Measurements from ENCODE around the gene YTHDC1.

The YTHDC1 gene

DNA sequence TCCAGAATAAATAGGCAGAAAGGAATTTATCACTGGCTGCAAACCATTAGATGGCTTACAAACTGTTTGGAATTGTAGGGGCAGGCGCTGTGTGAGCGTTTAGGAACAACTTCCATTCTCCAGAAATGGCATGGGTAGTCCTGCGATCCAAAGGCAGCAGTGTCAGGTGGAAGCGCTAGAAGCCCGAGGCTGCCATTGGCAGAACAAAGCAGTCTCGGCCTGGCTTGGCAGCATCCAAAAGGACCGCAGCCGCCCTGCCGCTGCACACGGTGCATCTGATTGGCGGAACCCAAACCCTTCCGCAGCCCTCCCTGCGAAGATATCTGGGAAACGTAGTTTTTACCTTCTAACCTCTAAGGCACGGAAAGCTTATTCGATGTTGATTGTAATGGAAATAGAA lies 23.6 kb upstream of the YTHDC1 start:
- peak overlapping the region; percentile 49 for H3K27ac ChIP-seq (ENCODE audit: low read depth, low read length)
- no peaks in the 10 kb centered on the region for H3K36me3 ChIP-seq (ENCODE audit: insufficient read depth, low read length)
- no peak overlapping the region for H3K9ac ChIP-seq (ENCODE audit: low read length)
- H3K4me1 ChIP-seq (ENCODE audit: insufficient read depth, low read length), result no peaks in the 10 kb centered on the region
- peak overlapping the region; percentile 6 to 50 for H3K4me3 ChIP-seq (ENCODE audit: low read depth in 1 of 2, low read length in 2 of 2)
- no peaks in the 10 kb centered on the region for H3K9me3 ChIP-seq (ENCODE audit: low read length)
- peaks cover 5 to 8% of the 10 kb centered on the region in 2 donors for H3K27me3 ChIP-seq (ENCODE audit: control insufficient read depth in 1 of 2, insufficient read depth in 2 of 2, low read length in 2 of 2)

DNA sequence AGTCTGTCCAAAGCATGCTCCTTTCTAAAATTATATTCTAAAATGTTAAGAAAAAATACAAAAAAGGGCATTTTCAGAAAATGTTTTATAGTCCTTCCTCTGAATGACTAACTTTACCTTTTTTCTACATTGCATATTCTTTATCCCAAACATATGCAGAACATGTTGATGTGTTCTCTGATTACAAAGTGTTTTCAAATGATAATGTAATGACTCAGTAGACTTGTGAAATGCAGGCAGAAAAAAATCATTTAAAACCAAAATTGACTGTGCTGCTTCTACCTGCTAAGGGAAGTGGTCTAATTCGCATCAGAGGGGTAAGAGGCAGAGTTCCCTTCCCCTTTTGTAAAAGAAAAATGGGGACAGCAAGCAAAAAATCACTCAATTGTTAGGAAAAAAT lies 22.7 kb upstream of the YTHDC1 start:
- Histone ChIP-seq H3K4me1 (ENCODE audit: insufficient read depth, low read length) (no peaks in the 10 kb centered on the region), H3K36me3 (ENCODE audit: insufficient read depth, low read length) (no peaks in the 10 kb centered on the region), H3K27me3 (ENCODE audit: control insufficient read depth in 1 of 2, insufficient read depth in 2 of 2, low read length in 2 of 2) (peaks cover 5 to 8% of the 10 kb centered on the region in 2 donors), H3K9ac (ENCODE audit: low read length) (no peak overlapping the region), H3K9me3 (ENCODE audit: low read length) (no peaks in the 10 kb centered on the region), H3K4me3 (ENCODE audit: low read depth in 1 of 2, low read length in 2 of 2) (no peak overlapping the region), H3K27ac (ENCODE audit: low read depth, low read length) (no peak overlapping the region)

DNA sequence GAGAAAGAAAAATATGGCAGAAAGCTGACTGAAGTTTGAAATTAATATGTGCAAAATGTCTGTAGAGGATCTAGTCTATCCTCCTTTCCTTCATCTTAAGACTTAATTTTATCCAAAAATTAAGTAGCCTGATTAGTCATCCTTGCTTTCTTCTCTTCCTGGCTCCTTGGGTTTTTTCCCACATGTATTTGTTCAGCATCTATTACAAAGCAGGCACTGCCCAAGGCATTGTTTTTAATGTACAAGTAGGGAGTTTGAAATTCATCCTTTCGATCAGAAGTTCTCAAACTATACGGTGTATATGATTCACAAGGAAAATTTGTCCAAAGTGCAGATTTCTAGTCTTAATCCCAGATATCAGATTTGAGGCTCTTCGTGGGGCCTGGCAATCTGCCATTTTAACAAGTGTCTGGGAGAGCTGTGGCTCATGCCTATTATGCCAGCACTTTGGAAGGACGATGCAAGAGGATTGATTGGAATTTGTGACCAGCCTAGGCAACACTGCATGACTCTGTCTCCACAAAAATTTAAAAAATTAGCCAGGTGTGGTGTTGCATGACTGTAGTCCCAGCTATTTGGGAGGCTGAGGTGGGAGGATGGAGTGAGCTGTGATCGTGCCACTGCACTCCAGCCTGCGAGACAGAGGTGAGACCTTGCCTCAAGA lies 19.4 kb upstream of the YTHDC1 start:
- Histone ChIP-seq H3K27ac (ENCODE audit: low read depth, low read length) (no peak overlapping the region), H3K36me3 (ENCODE audit: insufficient read depth, low read length) (no peaks in the 10 kb centered on the region), H3K4me3 (ENCODE audit: low read depth in 1 of 2, low read length in 2 of 2) (no peak overlapping the region), H3K9me3 (ENCODE audit: low read length) (no peaks in the 10 kb centered on the region), H3K27me3 (ENCODE audit: control insufficient read depth in 1 of 2, insufficient read depth in 2 of 2, low read length in 2 of 2) (no peaks in the 10 kb centered on the region), H3K4me1 (ENCODE audit: insufficient read depth, low read length) (no peaks in the 10 kb centered on the region), H3K9ac (ENCODE audit: low read length) (no peak overlapping the region)

DNA sequence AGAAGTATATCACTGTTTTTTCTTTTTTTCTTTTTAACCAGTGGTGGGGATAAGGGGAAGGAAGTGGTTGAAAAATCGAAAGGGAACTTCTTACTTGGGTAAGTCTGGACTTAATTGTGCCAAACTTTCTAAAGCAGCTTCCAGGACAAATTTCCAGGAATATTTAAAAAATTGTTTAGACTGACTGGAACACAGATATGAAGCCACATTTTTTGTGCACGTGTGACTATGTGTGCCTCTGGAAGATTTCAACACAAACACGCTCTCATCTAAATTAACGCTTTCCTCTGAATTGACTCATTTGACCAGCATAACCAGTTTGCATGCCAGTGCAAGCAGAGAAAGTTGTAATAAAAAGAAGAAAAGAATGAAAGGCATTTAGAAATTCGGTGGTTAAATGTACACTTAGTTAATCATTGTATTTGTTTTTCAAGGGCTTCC lies 18.8 kb upstream of the YTHDC1 start:
- H3K27me3 ChIP-seq (ENCODE audit: control insufficient read depth in 1 of 2, insufficient read depth in 2 of 2, low read length in 2 of 2), result no peaks in the 10 kb centered on the region
- no peak overlapping the region for H3K9ac ChIP-seq (ENCODE audit: low read length)
- no peaks in the 10 kb centered on the region for H3K4me1 ChIP-seq (ENCODE audit: insufficient read depth, low read length)
- H3K27ac ChIP-seq (ENCODE audit: low read depth, low read length), result no peak overlapping the region
- no peaks in the 10 kb centered on the region for H3K9me3 ChIP-seq (ENCODE audit: low read length)
- no peaks in the 10 kb centered on the region for H3K36me3 ChIP-seq (ENCODE audit: insufficient read depth, low read length)
- H3K4me3 ChIP-seq (ENCODE audit: low read depth in 1 of 2, low read length in 2 of 2), result no peak overlapping the region

DNA sequence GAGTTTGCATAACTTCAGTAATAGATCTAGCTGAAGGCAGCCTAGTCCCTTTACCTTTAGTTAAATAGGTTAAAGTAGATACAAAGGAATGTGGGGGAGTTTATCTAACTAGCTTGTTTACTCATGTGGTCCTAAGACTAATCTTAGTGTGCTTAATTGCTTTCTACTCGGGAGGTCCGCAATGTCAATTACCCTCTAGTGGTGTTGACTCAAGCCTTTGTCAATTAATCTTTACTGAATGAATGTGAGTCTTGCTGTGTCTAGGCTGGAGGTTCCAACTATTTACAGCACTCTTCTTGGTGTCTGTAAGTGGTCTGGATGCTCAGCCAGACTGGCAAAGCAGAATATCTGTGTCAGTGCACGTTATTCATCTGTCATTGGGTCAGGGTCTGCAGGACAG lies 17.9 kb upstream of the YTHDC1 start:
- H3K4me3 ChIP-seq (ENCODE audit: low read depth in 1 of 2, low read length in 2 of 2), result no peak overlapping the region

DNA sequence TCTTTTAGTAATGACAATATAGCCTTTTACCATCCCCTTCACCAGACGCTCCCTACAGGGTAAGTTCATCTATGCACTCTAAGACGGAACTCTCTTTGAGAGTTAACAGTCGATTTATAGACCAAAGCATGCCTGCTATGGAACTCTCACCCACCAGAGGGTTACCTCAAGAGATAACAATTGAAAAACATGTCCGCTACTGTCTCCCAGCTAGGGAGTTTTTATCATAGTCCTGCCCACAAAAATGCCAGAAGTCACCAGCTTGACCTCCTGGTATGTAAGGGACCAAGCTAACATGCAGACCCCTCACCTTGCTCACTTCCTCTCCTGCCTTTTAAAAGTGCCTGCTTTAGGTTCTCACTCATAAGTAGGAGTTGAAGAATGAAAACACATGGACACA lies 16.7 kb upstream of the YTHDC1 start:
- no peak overlapping the region for H3K4me3 ChIP-seq (ENCODE audit: low read depth in 1 of 2, low read length in 2 of 2)
- no peaks in the 10 kb centered on the region for H3K9me3 ChIP-seq (ENCODE audit: low read length)
- H3K36me3 ChIP-seq (ENCODE audit: insufficient read depth, low read length), result no peaks in the 10 kb centered on the region

More for the DNA sequence above, 17.9 kb upstream of the YTHDC1 start:
- Histone ChIP-seq H3K9ac (ENCODE audit: low read length) (no peak overlapping the region), H3K9me3 (ENCODE audit: low read length) (no peaks in the 10 kb centered on the region), H3K27me3 (ENCODE audit: control insufficient read depth in 1 of 2, insufficient read depth in 2 of 2, low read length in 2 of 2) (no peaks in the 10 kb centered on the region), H3K4me1 (ENCODE audit: insufficient read depth, low read length) (no peaks in the 10 kb centered on the region), H3K27ac (ENCODE audit: low read depth, low read length) (no peak overlapping the region), H3K36me3 (ENCODE audit: insufficient read depth, low read length) (no peaks in the 10 kb centered on the region)

DNA sequence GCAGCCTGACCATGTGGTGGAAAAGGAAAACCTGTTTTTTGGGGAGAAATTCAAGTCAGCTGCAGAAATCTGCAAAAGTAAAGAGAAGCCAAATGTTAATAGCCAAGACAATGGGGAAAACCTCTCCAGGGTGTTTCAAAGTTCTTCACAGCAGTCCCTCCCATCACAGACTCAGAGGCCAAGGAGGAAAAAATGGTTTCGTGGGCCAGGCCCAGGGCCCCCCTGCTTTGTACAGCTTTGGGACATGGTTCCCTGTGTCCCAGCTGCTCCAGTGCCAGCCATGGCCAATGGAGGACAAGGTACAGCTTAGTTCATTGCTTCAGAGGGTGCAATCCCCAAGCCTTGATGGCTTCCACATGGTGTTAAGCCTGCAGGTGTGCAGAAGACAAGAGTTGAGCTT lies 15.2 kb upstream of the YTHDC1 start:
- no peak overlapping the region for H3K27ac ChIP-seq (ENCODE audit: low read depth, low read length)
- no peaks in the 10 kb centered on the region for H3K9me3 ChIP-seq (ENCODE audit: low read length)
- H3K4me1 ChIP-seq (ENCODE audit: insufficient read depth, low read length), result no peaks in the 10 kb centered on the region
- no peaks in the 10 kb centered on the region for H3K36me3 ChIP-seq (ENCODE audit: insufficient read depth, low read length)
- no peak overlapping the region for H3K4me3 ChIP-seq (ENCODE audit: low read depth in 1 of 2, low read length in 2 of 2)
- H3K27me3 ChIP-seq (ENCODE audit: control insufficient read depth in 1 of 2, insufficient read depth in 2 of 2, low read length in 2 of 2), result no peaks in the 10 kb centered on the region
- no peak overlapping the region for H3K9ac ChIP-seq (ENCODE audit: low read length)

More for the DNA sequence above, 16.7 kb upstream of the YTHDC1 start:
- Histone ChIP-seq H3K9ac (ENCODE audit: low read length) (no peak overlapping the region), H3K27ac (ENCODE audit: low read depth, low read length) (no peak overlapping the region), H3K27me3 (ENCODE audit: control insufficient read depth in 1 of 2, insufficient read depth in 2 of 2, low read length in 2 of 2) (no peaks in the 10 kb centered on the region), H3K4me1 (ENCODE audit: insufficient read depth, low read length) (no peaks in the 10 kb centered on the region)

DNA sequence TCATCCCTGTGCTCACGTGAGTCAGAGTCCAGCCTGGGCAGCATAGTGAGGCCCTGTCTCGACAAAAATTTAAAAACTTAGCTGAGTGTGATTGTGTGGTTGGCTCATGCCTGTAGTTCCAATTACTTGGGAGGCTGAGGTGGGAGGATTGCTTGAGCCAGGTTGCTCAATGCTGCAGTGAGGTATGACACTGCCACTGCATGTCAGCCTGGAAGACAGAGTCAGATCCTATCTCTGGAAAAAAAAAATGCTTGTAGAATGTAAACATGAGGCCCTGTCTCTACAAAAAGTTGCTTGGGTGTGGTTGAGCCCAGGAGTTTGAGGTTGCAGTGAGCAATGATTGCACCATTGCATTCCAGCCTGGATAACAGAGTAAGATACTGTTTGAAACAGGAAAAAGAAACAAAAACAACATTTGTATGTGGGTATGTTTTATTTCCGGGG lies 11.3 kb upstream of the YTHDC1 start:
- H3K36me3 ChIP-seq (ENCODE audit: insufficient read depth, low read length), result no peaks in the 10 kb centered on the region
- no peaks in the 10 kb centered on the region for H3K4me1 ChIP-seq (ENCODE audit: insufficient read depth, low read length)
- no peak overlapping the region for H3K27ac ChIP-seq (ENCODE audit: low read depth, low read length)
- H3K9ac ChIP-seq (ENCODE audit: low read length), result no peak overlapping the region
- no peak overlapping the region for H3K4me3 ChIP-seq (ENCODE audit: low read depth in 1 of 2, low read length in 2 of 2)
- H3K27me3 ChIP-seq (ENCODE audit: control insufficient read depth in 1 of 2, insufficient read depth in 2 of 2, low read length in 2 of 2), result no peaks in the 10 kb centered on the region
- H3K9me3 ChIP-seq (ENCODE audit: low read length), result no peaks in the 10 kb centered on the region

DNA sequence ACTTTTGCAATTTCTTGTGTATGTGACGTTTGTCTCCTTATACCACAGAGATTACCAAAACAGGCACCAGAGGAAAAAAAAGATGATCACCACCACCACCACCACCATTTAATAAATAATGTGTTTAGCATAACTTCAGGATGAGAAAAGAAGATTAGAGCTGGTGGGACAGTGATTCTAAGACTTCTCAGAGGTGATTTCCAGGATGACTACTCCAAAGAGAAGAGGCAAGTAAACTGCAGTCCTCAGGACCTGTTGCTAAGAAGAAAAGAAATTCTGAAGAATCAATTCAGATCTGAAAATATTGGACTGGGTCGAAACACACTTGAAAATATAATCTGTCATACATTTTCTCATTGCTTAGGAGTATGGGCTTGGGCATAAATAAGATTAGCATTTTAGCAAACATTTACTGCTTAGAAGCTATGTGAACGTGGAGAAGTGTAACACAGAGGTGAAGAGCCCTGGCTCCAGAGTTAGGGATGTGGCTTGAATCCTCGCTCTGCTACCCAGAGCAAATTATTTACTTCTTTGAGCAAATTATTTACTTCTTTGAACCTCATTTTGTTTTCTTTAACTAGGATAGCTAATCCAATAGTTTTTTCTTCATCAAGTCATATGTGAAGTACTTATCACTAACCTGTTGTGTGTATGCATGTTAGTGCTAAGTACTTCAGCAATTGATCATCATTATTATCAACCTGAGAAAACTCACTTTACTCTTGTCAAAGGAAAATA lies 10.5 kb upstream of the YTHDC1 start:
- Histone ChIP-seq H3K9ac (ENCODE audit: low read length) (no peak overlapping the region), H3K9me3 (ENCODE audit: low read length) (no peaks in the 10 kb centered on the region), H3K27me3 (ENCODE audit: control insufficient read depth in 1 of 2, insufficient read depth in 2 of 2, low read length in 2 of 2) (no peaks in the 10 kb centered on the region), H3K4me1 (ENCODE audit: insufficient read depth, low read length) (no peaks in the 10 kb centered on the region), H3K27ac (ENCODE audit: low read depth, low read length) (no peak overlapping the region), H3K4me3 (ENCODE audit: low read depth in 1 of 2, low read length in 2 of 2) (no peak overlapping the region), H3K36me3 (ENCODE audit: insufficient read depth, low read length) (no peaks in the 10 kb centered on the region)

DNA sequence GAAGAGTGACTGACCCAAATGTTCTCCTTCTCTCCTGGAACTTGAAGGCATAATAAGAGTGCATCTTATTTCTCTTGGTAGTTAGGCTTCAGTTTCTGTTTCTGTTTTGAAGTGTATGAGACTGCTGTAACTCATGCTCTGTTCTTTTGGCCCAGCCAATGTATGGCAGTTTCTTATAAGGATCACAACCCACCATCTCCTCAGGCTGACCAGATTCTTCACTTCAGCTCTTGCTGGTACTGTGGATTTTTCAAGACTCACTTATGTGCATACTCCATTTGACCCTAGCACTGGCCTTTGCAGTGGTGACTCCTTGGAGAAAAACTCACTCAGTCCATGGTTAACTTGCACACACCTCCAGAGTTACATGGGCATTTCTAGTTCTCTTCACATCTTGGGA lies 9.6 kb upstream of the YTHDC1 start:
- Histone ChIP-seq H3K36me3 (ENCODE audit: insufficient read depth, low read length) (no peaks in the 10 kb centered on the region), H3K4me3 (ENCODE audit: low read depth in 1 of 2, low read length in 2 of 2) (no peak overlapping the region), H3K9ac (ENCODE audit: low read length) (no peak overlapping the region), H3K27me3 (ENCODE audit: control insufficient read depth in 1 of 2, insufficient read depth in 2 of 2, low read length in 2 of 2) (no peaks in the 10 kb centered on the region), H3K4me1 (ENCODE audit: insufficient read depth, low read length) (no peaks in the 10 kb centered on the region), H3K27ac (ENCODE audit: low read depth, low read length) (no peak overlapping the region), H3K9me3 (ENCODE audit: low read length) (no peaks in the 10 kb centered on the region)

DNA sequence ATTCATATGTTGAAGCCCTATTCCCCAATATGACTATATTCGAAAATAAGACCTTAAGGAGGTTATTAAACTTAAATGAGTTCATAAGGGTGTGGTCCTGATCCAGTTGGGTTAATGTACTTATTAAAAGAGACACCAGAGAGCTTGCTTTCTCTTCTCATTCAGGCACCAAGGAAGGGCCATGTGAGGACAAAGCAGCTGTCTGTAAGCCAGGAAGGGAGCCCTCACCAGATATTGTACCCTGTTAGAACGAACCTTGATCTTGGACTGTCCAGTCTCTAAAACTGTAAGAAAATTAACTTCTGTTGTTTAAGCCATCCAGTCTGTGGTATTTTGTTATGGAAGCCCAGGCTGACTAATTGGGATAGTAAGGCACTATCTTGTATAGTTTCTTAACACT lies 9.1 kb upstream of the YTHDC1 start:
- Histone ChIP-seq H3K4me1 (ENCODE audit: insufficient read depth, low read length) (no peaks in the 10 kb centered on the region), H3K27ac (ENCODE audit: low read depth, low read length) (no peak overlapping the region), H3K27me3 (ENCODE audit: control insufficient read depth in 1 of 2, insufficient read depth in 2 of 2, low read length in 2 of 2) (no peaks in the 10 kb centered on the region), H3K9ac (ENCODE audit: low read length) (no peak overlapping the region), H3K4me3 (ENCODE audit: low read depth in 1 of 2, low read length in 2 of 2) (no peak overlapping the region), H3K36me3 (ENCODE audit: insufficient read depth, low read length) (no peaks in the 10 kb centered on the region), H3K9me3 (ENCODE audit: low read length) (no peaks in the 10 kb centered on the region)

DNA sequence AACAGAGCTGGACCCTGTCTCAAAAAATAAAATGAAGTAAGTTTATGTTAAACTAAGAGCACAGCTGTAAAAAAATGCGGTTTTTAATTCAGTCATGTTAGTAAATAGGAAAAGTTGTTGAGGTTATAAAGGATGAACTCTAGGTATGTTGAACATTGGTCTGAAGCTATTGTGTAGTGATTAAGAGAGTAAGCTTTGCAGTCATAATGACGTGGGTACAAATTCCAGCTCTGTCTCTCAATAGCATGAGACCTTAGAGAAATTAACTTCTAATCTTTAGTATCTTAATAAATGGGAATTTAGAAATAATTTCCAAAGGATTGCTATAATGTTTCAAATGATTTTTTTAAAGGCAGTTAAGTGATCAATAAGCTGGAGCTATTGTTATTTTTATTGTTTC lies 2.9 kb upstream of the YTHDC1 start:
- Histone ChIP-seq H3K27ac (ENCODE audit: low read depth, low read length) (no peak overlapping the region), H3K4me1 (ENCODE audit: insufficient read depth, low read length) (peaks cover 4% of the 10 kb centered on the region), H3K4me3 (ENCODE audit: low read depth in 1 of 2, low read length in 2 of 2) (no peak overlapping the region), H3K36me3 (ENCODE audit: insufficient read depth, low read length) (no peaks in the 10 kb centered on the region), H3K9ac (ENCODE audit: low read length) (no peak overlapping the region), H3K27me3 (ENCODE audit: control insufficient read depth in 1 of 2, insufficient read depth in 2 of 2, low read length in 2 of 2) (no peaks in the 10 kb centered on the region), H3K9me3 (ENCODE audit: low read length) (no peaks in the 10 kb centered on the region)
